GM12874 (cell line): ENCODE results near the gene GABRG3.

Experiments
- TF ChIP-seq, protein P1 (sequence below): IDR thresholded peaks from 2 replicates; pipeline ENCODE4 v1.5.1; 2011; ENCODE audit warnings: low read depth, mild to moderate bottlenecking, control low read depth, low read length, moderate library complexity; ENCODE audit not compliant: insufficient read depth

The GABRG3 gene

DNA sequence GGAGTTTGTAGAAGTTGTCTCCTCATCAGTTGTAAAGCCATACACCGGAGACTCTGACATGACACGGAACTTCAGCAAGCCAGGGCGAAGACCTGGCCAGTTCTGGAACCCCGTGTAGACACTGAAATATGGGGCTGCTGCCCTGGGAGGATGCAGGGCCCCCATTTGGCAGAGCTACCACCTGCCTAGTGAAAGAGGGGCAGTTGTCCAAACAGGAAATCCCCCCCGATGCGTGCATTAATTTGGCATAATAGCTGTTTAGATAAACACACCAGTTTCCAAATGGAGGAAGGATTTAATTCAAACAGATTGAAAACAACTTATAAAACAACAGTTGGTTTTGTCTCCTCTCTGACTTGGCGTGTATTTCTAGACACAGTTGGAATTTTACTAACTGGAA, 357.2 kb downstream of the GABRG3 start:
- TF ChIP-seq, protein P1, sequence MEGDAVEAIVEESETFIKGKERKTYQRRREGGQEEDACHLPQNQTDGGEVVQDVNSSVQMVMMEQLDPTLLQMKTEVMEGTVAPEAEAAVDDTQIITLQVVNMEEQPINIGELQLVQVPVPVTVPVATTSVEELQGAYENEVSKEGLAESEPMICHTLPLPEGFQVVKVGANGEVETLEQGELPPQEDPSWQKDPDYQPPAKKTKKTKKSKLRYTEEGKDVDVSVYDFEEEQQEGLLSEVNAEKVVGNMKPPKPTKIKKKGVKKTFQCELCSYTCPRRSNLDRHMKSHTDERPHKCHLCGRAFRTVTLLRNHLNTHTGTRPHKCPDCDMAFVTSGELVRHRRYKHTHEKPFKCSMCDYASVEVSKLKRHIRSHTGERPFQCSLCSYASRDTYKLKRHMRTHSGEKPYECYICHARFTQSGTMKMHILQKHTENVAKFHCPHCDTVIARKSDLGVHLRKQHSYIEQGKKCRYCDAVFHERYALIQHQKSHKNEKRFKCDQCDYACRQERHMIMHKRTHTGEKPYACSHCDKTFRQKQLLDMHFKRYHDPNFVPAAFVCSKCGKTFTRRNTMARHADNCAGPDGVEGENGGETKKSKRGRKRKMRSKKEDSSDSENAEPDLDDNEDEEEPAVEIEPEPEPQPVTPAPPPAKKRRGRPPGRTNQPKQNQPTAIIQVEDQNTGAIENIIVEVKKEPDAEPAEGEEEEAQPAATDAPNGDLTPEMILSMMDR, result no peak

DNA sequence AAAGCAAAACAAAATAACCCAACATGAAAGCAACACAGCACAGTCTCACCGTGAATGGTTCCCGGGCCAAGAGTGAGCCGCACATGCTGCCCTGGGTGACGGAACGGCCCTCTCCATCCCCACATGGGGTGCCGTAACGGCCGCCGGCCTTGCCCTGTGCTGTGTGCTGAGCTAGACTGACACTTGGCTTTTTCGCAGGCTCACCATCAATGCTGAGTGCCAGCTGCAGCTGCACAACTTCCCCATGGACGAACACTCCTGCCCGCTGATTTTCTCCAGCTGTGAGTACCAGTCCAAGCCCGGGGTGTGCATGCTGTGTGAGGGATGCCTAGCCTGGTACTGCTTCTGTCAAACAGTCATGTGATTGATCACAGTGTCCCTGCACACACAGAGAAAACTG, 357.6 kb downstream of the GABRG3 start:
- TF ChIP-seq, protein P1, result no peak

DNA sequence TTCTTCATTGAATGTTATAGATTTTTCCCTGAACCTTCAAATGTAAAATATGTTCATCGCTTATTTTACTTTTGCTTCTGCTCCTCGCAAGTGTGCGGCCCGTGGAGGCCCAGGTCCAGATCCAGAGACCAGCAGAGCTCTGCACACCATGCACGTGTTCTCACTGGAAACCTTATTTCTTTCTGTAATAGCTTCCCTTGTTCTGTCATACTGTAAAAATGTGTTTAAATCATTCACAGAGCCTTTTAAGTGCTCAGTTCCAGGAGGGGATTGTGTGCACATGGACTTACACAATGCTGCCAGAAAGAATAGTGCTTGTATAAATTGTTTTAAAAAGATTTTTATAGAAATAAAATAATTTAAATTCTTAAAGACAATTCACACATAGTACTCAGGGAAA, 359.3 kb downstream of the GABRG3 start:
- TF ChIP-seq, protein P1, result no peak

DNA sequence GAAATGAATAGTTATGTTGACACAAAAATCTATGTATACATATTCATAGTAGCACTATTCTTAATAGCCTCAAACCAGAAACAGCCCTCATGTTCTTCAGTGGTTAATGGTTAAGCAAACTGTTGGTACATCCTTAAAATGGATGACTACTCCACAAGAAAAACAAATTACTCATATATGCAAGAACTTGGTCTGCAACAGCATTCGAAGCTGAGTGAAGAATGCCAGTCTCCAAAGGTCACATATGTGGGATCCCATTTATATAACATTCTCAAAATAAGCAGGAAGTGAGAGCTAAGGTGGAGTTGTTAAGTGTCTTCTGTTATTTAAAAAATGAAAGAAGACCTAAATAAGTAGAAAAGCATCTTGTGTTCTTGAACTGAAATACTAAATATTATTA, 365.7 kb downstream of the GABRG3 start:
- TF ChIP-seq, protein P1, result no peak

DNA sequence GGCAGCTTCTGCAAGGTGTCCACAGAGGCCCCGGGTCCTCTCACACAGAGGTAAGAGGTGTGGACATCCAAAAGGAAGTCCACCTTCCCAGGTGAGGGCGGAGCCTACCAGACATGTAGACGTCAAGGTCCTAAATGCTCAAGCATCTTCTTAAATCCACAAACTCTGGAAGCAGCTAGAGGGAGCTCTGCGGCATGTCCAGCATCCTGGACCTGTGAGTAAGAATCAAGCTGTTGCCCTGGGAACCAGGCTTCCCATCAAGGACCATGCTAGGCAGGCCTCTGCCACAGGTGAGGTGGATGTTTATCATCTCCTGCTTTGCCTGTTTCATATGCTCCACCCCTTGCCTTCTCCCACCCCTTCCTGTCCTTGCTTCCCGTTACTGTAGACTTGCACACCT, 368.2 kb downstream of the GABRG3 start:
- TF ChIP-seq, protein P1, result no peak

DNA sequence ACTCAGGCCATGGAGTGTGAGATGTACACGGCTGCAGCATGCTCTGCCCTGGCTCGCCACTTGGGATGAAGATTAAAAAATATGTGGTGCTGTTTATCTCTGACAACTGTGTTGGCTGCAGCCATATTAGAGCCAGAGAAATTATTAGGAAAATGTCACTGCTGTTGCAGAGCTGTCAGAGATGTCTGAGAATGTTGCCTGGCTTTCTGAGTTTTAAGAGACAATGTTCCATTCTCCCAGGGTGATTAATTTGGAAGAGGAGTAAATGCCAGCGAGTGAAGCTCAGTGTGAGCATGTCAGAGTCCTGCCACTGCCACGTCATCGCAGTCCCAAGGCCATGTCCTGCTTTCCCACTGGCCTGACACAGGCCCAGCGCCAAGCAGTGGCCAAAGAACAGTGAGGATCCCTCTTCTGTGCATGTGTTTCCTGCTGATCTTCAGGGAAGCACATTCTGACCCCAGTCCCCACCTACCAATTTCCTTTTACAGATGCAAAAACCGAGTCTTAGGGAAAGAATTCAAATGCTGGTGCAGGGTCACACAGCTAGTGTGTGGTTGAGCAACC, 370.9 kb downstream of the GABRG3 start:
- TF ChIP-seq, protein P1, result no peak

DNA sequence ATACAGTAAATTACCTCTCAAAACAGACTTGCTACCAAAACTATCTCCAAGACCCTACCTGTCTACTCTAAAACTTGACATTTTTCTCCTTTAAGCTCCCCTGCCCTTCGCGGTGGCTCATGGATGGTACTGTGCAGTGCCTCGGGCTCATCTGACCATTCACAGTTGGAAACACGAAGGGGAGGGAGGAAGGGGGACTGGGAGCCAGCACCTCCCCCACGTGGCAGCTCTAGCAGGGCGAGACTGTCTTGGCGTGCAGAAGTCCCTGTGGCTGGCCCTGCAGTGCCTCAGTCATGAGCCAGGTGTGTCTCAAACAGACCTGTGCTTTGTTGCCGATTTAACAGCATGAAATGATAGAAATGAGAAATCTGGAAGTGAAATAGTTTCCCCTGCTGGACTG, 372.0 kb downstream of the GABRG3 start:
- TF ChIP-seq, protein P1, result no peak
